NCI-H2107 (cell line): ENCODE data around the gene UQCRHL.

Experiments used
- DNase-seq: peaks from one replicate; lab custom pipeline; 2025; lab: John Stamatoyannopoulos, UW

Gene UQCRHL

GRCh38 chr1:15797614-15798390 is 9.6 kb downstream of the UQCRHL start:
- DNase-seq = no peak

GRCh38 chr1:15796086-15796462 is 11.4 kb downstream of the UQCRHL start:
- DNase-seq = no peak

- no peak for DNase-seq
These were observed 18.7 kb downstream of the UQCRHL start for GRCh38 chr1:15788624-15789301.

- no peak for DNase-seq
These were observed 20.9 kb downstream of the UQCRHL start for GRCh38 chr1:15786581-15786980.

- DNase-seq = no peak
These were observed 21.8 kb downstream of the UQCRHL start for GRCh38 chr1:15785683-15786082.

GRCh38 chr1:15777909-15778707 is 29.3 kb downstream of the UQCRHL start:
- no peak for DNase-seq

- DNase-seq = no peak
These were observed 31.7 kb downstream of the UQCRHL start for GRCh38 chr1:15775706-15776105.

- DNase-seq = no peak
These were observed 35.5 kb downstream of the UQCRHL start for GRCh38 chr1:15771836-15772515.

- DNase-seq = no peak
These were observed 37.0 kb downstream of the UQCRHL start for GRCh38 chr1:15770313-15770962.

- no peak for DNase-seq
These were observed 39.1 kb downstream of the UQCRHL start for GRCh38 chr1:15768388-15768787.

GRCh38 chr1:15767941-15768340 is 39.5 kb downstream of the UQCRHL start:
- no peak for DNase-seq

GRCh38 chr1:15765495-15766194 is 41.8 kb downstream of the UQCRHL start:
- no peak for DNase-seq

GRCh38 chr1:15764890-15765289 is 42.6 kb downstream of the UQCRHL start:
- DNase-seq = no peak

- no peak for DNase-seq
These were observed 43.1 kb downstream of the UQCRHL start for GRCh38 chr1:15764269-15764764.

- DNase-seq = no peak
These were observed 44.9 kb downstream of the UQCRHL start for GRCh38 chr1:15762546-15762945.

- DNase-seq = no peak
These were observed 45.9 kb downstream of the UQCRHL start for GRCh38 chr1:15761366-15762128.

- no peak for DNase-seq
These were observed 46.8 kb downstream of the UQCRHL start for GRCh38 chr1:15760520-15761211.

- no peak for DNase-seq
These were observed 48.3 kb downstream of the UQCRHL start for GRCh38 chr1:15758953-15759661.
